Thyroid gland (tissue), 4 donors: Measurements from ENCODE around the gene AGBL4.

Experiments used
- CTCF ChIP-seq, 6 experiments: fragments of 200-600 bp in 3 of 6; fragments of 450-650 bp in 3 of 6; sonication (generic) in 3 of 6; IDR thresholded peaks; one replicate each; pipeline ENCODE4 v1.5.1; 2016 to 2019; ENCODE audit warnings: antibody characterized with exemption in 6 of 6, mild to moderate bottlenecking in 2 of 6, inconsistent platforms in 1 of 6, moderate library complexity in 1 of 6
- POLR2A ChIP-seq, 2 donors: fragments of 450-650 bp; IDR thresholded peaks; one replicate each; pipeline ENCODE4 v1.6.1; 2017; ENCODE audit warnings: antibody characterized with exemption in 2 of 2, mild to moderate bottlenecking in 2 of 2, moderate library complexity in 1 of 2

- no peak for TF ChIP-seq CTCF (IDR thresholded peaks at IDR 0.05)
- TF ChIP-seq POLR2A (IDR thresholded peaks at IDR 0.05), result no peak
Observed at GRCh38 chr1:49323925-49324540, 699.7 kb downstream of the AGBL4 start.
